GM23338 (cell line): ENCODE data around the gene CD300H. TPM values are rescaled to one million over a fixed set of nuclear protein-coding genes. Genes with fewer than 3 reads are reported as not detected.

Experiments used
- ATAC-seq: fragments of 200-7000 bp; cut with Tn5 transposase; 3 replicates; pipeline ENCODE4 v1.9.1; 2020
- DNase-seq: peaks from one replicate; pipeline ENCODE4 v3.0.0-alpha.2; 2015; ENCODE audit warnings: low spot score
- H2AFZ ChIP-seq: fragments of 200-600 bp; sonication (generic); 2 replicates; pipeline ENCODE4 v1.8.0; 2016; ENCODE audit warnings: antibody characterized with exemption, mild to moderate bottlenecking, moderate library complexity
- H3F3A ChIP-seq: fragments of 200-600 bp; sonication (generic); replicated peaks from 2 replicates; pipeline ENCODE4 v1.8.0; 2017; ENCODE audit warnings: antibody characterized with exemption, mixed run types, low read depth
- H3K27ac ChIP-seq: fragments of 200-600 bp; sonication (generic); 2 replicates; pipeline ENCODE4 v1.6.1; 2016; ENCODE audit warnings: low read depth
- H3K27me3 ChIP-seq: fragments of 200-600 bp; sonication (generic); 2 replicates; pipeline ENCODE4 v1.8.0; 2016; ENCODE audit warnings: mild to moderate bottlenecking, mixed run types, moderate library complexity; ENCODE audit not compliant: insufficient read depth
- H3K36me3 ChIP-seq: fragments of 200-600 bp; sonication (generic); 2 replicates; pipeline ENCODE4 v1.8.0; 2016; ENCODE audit warnings: mild to moderate bottlenecking; ENCODE audit not compliant: insufficient read depth
- H3K4me1 ChIP-seq: fragments of 200-600 bp; sonication (generic); 2 replicates; pipeline ENCODE4 v1.8.0; 2016; ENCODE audit warnings: mild to moderate bottlenecking, moderate library complexity; ENCODE audit not compliant: insufficient read depth
- H3K4me2 ChIP-seq: fragments of 200-600 bp; sonication (generic); 2 replicates; pipeline ENCODE4 v1.7.1; 2017; ENCODE audit warnings: mixed run types
- H3K4me3 ChIP-seq: fragments of 200-600 bp; sonication (generic); 2 replicates; pipeline ENCODE4 v1.6.1; 2016; ENCODE audit warnings: mixed run types
- H3K79me2 ChIP-seq: fragments of 200-600 bp; sonication (generic); replicated peaks from 2 replicates; pipeline ENCODE4 v1.8.0; 2017; ENCODE audit warnings: mild to moderate bottlenecking; ENCODE audit not compliant: insufficient read depth
- H3K9me2 ChIP-seq: fragments of 200-600 bp; sonication (generic); 2 replicates; pipeline ENCODE4 v1.8.0; 2017; ENCODE audit not compliant: insufficient read depth
- H4K20me1 ChIP-seq: fragments of 200-600 bp; sonication (generic); replicated peaks from 2 replicates; pipeline ENCODE4 v1.8.0; 2017; ENCODE audit warnings: mild to moderate bottlenecking; ENCODE audit not compliant: insufficient read depth
- H3K27ac Mint-ChIP-seq: 2 replicates; pipeline ENCODE4 v1.8.0; 2020; ENCODE audit warnings: inconsistent platforms, mild to moderate bottlenecking, moderate library complexity, mixed read lengths
- H3K27me3 Mint-ChIP-seq: 3 replicates; pipeline ENCODE4 v1.8.0; 2022; ENCODE audit warnings: low read depth, mild to moderate bottlenecking, moderate library complexity, mixed read lengths, inconsistent platforms; ENCODE audit not compliant: insufficient read depth, poor library complexity
- H3K36me3 Mint-ChIP-seq: 3 replicates; pipeline ENCODE4 v1.8.0; 2021; ENCODE audit warnings: low read depth, mild to moderate bottlenecking, inconsistent platforms, moderate library complexity, mixed read lengths
- H3K4me1 Mint-ChIP-seq: 3 replicates; pipeline ENCODE4 v1.8.0; 2020; ENCODE audit warnings: mild to moderate bottlenecking, inconsistent platforms, mixed read lengths
- H3K4me3 Mint-ChIP-seq: 3 replicates; pipeline ENCODE4 v1.8.0; 2021; ENCODE audit warnings: moderate library complexity, mild to moderate bottlenecking, inconsistent platforms, mixed read lengths
- H3K9me3 Mint-ChIP-seq: 3 replicates; pipeline ENCODE4 v1.8.0; 2020; ENCODE audit warnings: moderate library complexity, mild to moderate bottlenecking, inconsistent platforms, mixed read lengths
- CREB1 ChIP-seq: fragments of 250-450 bp; sonication (Bioruptor Pico); IDR thresholded peaks from 2 replicates; pipeline ENCODE4 v1.5.0; 2020; ENCODE audit warnings: low read depth, mild to moderate bottlenecking, moderate library complexity
- EZH2 ChIP-seq: fragments of 200-600 bp; sonication (generic); IDR thresholded peaks from one replicate; pipeline ENCODE4 v1.8.0; 2017; ENCODE audit warnings: antibody characterized with exemption, mild to moderate bottlenecking, low read depth; ENCODE audit not compliant: unreplicated experiment
- EZH2phosphoT487 ChIP-seq: fragments of 200-600 bp; sonication (generic); IDR thresholded peaks from one replicate; pipeline ENCODE4 v1.8.1; 2018; ENCODE audit warnings: antibody characterized with exemption; ENCODE audit not compliant: unreplicated experiment
- JUNB ChIP-seq: IDR thresholded peaks from one replicate; pipeline ENCODE4 v1.6.1; 2016; ENCODE audit warnings: antibody characterized with exemption; ENCODE audit not compliant: unreplicated experiment
- NANOG ChIP-seq: IDR thresholded peaks from 2 replicates; pipeline ENCODE4 v1.6.1; 2016; ENCODE audit warnings: antibody characterized with exemption, borderline replicate concordance
- POLR2AphosphoS5 ChIP-seq: IDR thresholded peaks from 2 replicates; pipeline ENCODE4 v1.6.1; 2016; ENCODE audit warnings: antibody characterized with exemption, low read depth
- STAT1 ChIP-seq: IDR thresholded peaks from one replicate; pipeline ENCODE4 v1.6.1; 2016; ENCODE audit warnings: antibody characterized with exemption; ENCODE audit not compliant: unreplicated experiment
- ZNF114 ChIP-seq: fragments of 250-450 bp; sonication (Bioruptor Pico); IDR thresholded peaks from 2 replicates; pipeline ENCODE4 v1.5.0; 2020; ENCODE audit warnings: mild to moderate bottlenecking, moderate library complexity
- ZNF331 ChIP-seq: fragments of 250-450 bp; sonication (Bioruptor Pico); IDR thresholded peaks from 2 replicates; pipeline ENCODE4 v1.5.0; 2020; ENCODE audit warnings: low read depth, mild to moderate bottlenecking, moderate library complexity
- polyA plus RNA-seq: library from polyadenylated mRNA; unstranded; fragments of >200 nt; fragmentation: Nextera tagmentation; extraction: Ambion mirVana; gene quantifications from 2 replicates; pipeline ENCODE4 v1.2.1, GENCODE V29; 2016
- total RNA-seq: library from RNA; depleted of rRNA; stranded (reverse); fragments of >200 nt; shearing (Covaris generic); gene quantifications from 2 replicates; pipeline ENCODE4 v1.2.3, GENCODE V29; 2014
- TF ChIP-seq, protein P1 (sequence below): IDR thresholded peaks from 2 replicates; pipeline ENCODE4 v1.6.1; 2016; ENCODE audit warnings: antibody characterized with exemption
- TF ChIP-seq, protein P2 (sequence below), 2 experiments: fragments of 200-600 bp in 1 of 2; sonication (generic) in 1 of 2; conservative IDR thresholded peaks; 2 replicates each; pipeline versions ENCODE4 v1.5.1 to v1.6.1; 2016 to 2017; ENCODE audit warnings: antibody characterized with exemption in 2 of 2, low read depth in 2 of 2, mild to moderate bottlenecking in 2 of 2, moderate library complexity in 1 of 2

The CD300H gene
- total and polyA plus RNA-seq, 2 experiments from 2014 or later, result not detected

DNA sequence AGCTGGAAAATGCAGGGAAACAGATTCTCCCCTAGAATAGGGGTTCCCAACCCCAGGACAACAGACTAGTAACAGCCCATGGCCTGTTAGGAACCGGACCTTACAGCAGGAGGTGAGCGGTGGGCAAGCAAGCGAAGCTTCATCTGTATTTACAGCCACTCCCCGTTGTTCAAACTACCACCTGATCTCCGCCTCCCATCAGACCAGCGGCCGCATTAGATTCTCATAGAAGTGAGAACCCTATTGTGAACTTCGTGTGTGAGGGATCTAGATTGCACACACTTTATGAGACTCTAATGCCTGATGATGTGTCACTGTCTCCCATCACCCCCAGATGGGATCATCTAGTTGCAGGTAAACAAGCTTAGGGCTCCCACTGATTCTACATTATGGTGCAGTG lies 39.6 kb downstream of the CD300H start:
- Histone ChIP-seq H3K4me3 (no peak overlapping the region), H4K20me1 (no peaks in the 10 kb centered on the region), H3F3A (no peaks in the 10 kb centered on the region), H3K36me3 (no peaks in the 10 kb centered on the region), H3K27me3 (no peaks in the 10 kb centered on the region), H3K79me2 (no peaks in the 10 kb centered on the region), H2AFZ (no peak overlapping the region), H3K4me2 (no peak overlapping the region), H3K9me2 (no peaks in the 10 kb centered on the region), H3K4me1 (no peaks in the 10 kb centered on the region), H3K27ac (no peak overlapping the region)
- TF ChIP-seq STAT1 (no peak), EZH2 (no peak)
- Mint-ChIP-seq H3K4me3 (no peak overlapping the region), H3K4me1 (peaks cover 2% of the 10 kb centered on the region; the same call in 1 of the 3 replicates), H3K36me3 (no peaks in the 10 kb centered on the region), H3K27ac (no peak overlapping the region), H3K27me3 (peaks cover 10% of the 10 kb centered on the region), H3K9me3 (peaks cover 18% of the 10 kb centered on the region)
- DNase-seq (no peak), ATAC-seq (no peak)

DNA sequence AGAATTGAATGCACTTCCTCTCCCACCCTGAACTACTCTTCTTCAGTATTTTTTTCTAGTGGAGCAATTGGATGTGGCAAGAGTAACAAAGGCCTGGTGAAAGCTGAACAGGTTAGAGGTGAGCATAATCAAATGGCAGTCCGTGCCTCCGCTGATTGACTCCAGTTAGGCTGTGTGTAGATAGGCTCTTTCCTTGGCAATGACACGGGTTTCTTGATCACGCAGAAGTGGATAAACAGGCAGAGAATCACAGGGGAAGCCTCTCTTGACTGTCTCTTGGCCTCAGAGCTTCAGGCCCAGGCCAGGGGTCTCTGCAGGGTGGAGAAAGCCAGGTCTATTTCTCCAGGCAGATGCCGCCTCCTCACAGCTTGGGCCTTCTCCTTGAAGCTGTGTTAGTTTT lies 40.2 kb downstream of the CD300H start:
- Histone ChIP-seq H3K4me1 (no peaks in the 10 kb centered on the region), H2AFZ (no peak overlapping the region), H3K9me2 (no peaks in the 10 kb centered on the region), H3K79me2 (no peaks in the 10 kb centered on the region), H3K4me3 (no peak overlapping the region), H3F3A (no peaks in the 10 kb centered on the region), H3K27me3 (no peaks in the 10 kb centered on the region), H3K27ac (no peak overlapping the region), H3K36me3 (no peaks in the 10 kb centered on the region), H4K20me1 (no peaks in the 10 kb centered on the region), H3K4me2 (no peak overlapping the region)
- Mint-ChIP-seq H3K9me3 (peaks cover 22% of the 10 kb centered on the region), H3K4me1 (no peaks in the 10 kb centered on the region), H3K4me3 (no peak overlapping the region), H3K27me3 (peaks cover 8% of the 10 kb centered on the region), H3K36me3 (no peaks in the 10 kb centered on the region), H3K27ac (no peak overlapping the region)
- DNase-seq (no peak), ATAC-seq (no peak)
- TF ChIP-seq POLR2AphosphoS5 (no peak), ZNF114 (CRISPR knock-in tag) (no peak), NANOG (no peak), JUNB (no peak), CREB1 (CRISPR knock-in tag) (no peak), EZH2 (no peak)
- TF ChIP-seq, protein P1, sequence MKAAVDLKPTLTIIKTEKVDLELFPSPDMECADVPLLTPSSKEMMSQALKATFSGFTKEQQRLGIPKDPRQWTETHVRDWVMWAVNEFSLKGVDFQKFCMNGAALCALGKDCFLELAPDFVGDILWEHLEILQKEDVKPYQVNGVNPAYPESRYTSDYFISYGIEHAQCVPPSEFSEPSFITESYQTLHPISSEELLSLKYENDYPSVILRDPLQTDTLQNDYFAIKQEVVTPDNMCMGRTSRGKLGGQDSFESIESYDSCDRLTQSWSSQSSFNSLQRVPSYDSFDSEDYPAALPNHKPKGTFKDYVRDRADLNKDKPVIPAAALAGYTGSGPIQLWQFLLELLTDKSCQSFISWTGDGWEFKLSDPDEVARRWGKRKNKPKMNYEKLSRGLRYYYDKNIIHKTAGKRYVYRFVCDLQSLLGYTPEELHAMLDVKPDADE, result no peak

DNA sequence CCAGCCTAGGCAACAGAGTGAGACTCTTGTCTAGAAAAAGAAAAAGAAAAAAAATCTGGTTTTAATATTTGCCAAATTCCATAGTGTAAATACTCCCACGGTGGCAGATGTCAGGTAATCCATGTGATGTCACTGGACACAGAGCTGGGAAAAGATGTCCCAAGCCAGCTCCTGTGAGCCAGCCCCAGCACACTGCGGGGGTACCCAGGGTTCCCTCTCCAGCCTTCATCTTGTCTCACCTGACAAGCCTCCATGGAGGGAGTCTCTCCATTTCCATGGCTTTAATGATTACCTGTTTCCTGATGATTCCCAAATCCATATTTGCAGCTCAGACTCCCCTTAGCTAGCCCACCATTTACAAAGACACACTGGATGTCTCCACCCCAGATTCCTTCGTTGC lies 40.6 kb downstream of the CD300H start:
- no peak overlapping the region for H2AFZ ChIP-seq
- Mint-ChIP-seq H3K9me3 (peaks cover 23% of the 10 kb centered on the region), H3K27me3 (peaks cover 8% of the 10 kb centered on the region), H3K4me1 (no peaks in the 10 kb centered on the region), H3K4me3 (no peak overlapping the region), H3K36me3 (no peaks in the 10 kb centered on the region), H3K27ac (no peak overlapping the region)
- no peaks in the 10 kb centered on the region for H3K4me1 ChIP-seq
- no peaks in the 10 kb centered on the region for H3K9me2 ChIP-seq
- ATAC-seq (no peak), DNase-seq (no peak)
- H3K27ac ChIP-seq, result no peak overlapping the region
- H3K79me2 ChIP-seq, result no peaks in the 10 kb centered on the region
- no peaks in the 10 kb centered on the region for H3F3A ChIP-seq
- H3K4me3 ChIP-seq, result no peak overlapping the region
- H3K27me3 ChIP-seq, result no peaks in the 10 kb centered on the region
- H3K36me3 ChIP-seq, result no peaks in the 10 kb centered on the region
- H4K20me1 ChIP-seq, result no peaks in the 10 kb centered on the region
- H3K4me2 ChIP-seq, result no peak overlapping the region
- TF ChIP-seq EZH2phosphoT487, result no peak
- no peak for TF ChIP-seq ZNF114 (CRISPR knock-in tag)
- TF ChIP-seq STAT1, result no peak
- TF ChIP-seq CREB1 (CRISPR knock-in tag), result no peak
- TF ChIP-seq, protein P2, sequence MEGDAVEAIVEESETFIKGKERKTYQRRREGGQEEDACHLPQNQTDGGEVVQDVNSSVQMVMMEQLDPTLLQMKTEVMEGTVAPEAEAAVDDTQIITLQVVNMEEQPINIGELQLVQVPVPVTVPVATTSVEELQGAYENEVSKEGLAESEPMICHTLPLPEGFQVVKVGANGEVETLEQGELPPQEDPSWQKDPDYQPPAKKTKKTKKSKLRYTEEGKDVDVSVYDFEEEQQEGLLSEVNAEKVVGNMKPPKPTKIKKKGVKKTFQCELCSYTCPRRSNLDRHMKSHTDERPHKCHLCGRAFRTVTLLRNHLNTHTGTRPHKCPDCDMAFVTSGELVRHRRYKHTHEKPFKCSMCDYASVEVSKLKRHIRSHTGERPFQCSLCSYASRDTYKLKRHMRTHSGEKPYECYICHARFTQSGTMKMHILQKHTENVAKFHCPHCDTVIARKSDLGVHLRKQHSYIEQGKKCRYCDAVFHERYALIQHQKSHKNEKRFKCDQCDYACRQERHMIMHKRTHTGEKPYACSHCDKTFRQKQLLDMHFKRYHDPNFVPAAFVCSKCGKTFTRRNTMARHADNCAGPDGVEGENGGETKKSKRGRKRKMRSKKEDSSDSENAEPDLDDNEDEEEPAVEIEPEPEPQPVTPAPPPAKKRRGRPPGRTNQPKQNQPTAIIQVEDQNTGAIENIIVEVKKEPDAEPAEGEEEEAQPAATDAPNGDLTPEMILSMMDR (conservative IDR thresholded peaks at IDR 0.05; ENCODE audit: low read depth in 2 of 2), result no peak
- TF ChIP-seq POLR2AphosphoS5, result no peak
- TF ChIP-seq EZH2, result no peak
- no peak for TF ChIP-seq ZNF331 (CRISPR knock-in tag)
